HG03097 (cell line): Measurements from ENCODE around the gene KRTAP4-9.
"Not testable (repeated sequence)": the region's sequence is repeated elsewhere in the genome, so short reads cannot be mapped to it uniquely, and the experiment has no call there.

Experiments
- ATAC-seq: cut with Tn5 transposase; IDR thresholded peaks from one replicate; pipeline ENCODE4 v1.9.1; 2021; ENCODE audit not compliant: unreplicated experiment, low FRiP score

The KRTAP4-9 gene

GRCh38 chr17:41096055-41096454 is 9.1 kb upstream of the KRTAP4-9 start:
- ATAC-seq, result no peak

- no peak for ATAC-seq
Measured at GRCh38 chr17:41098042-41098441, 7.1 kb upstream of the KRTAP4-9 start, which contains the start of gene KRTAP4-8. KRTAP4-8 (minus strand) TSS chr17:41098142; CDS start chr17:41098084, 58 bp downstream.

- no peak for ATAC-seq
Measured at GRCh38 chr17:41098481-41098880, 6.7 kb upstream of the KRTAP4-9 start.

GRCh38 chr17:41099682-41100480 is 5.3 kb upstream of the KRTAP4-9 start:
- not testable (repeated sequence) for ATAC-seq

DNA sequence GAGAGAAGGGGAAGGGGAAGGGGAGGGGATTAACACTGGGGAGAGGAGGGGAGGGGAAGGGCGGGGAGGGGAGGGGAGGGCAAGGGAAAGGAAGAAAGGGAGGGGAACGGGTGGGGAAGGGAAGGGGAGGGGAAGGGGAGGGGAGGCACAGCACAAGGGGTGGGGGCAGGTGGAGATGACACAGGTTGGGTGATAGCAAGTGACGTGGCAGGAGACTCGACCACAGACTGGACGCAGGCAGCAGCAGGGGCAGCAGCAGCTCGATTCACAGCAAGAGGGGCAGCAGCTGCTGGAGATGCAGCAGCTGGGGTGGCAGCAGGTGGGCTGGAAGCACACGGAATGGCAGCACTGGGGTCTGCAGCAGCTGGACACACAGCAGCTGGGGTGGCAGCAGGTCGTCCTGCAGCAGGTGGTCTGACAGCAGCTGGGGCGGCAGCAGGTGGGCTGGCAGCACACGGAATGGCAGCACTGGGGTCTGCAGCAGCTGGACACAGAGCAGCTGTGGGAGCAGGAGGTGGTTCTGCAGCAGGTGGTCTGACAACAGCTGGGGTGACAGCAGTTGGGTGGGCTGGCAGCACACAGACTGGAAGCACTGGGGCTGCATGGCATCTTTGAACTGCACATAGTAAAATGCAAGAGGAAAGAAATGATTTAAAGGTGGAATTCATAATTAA is 3.5 kb upstream of the KRTAP4-9 start, which contains the start of gene KRTAP4-16:
Gene KRTAP4-16, minus strand, starts transcription at position 624 of the 674 bp plus-strand sequence. Its CDS starts 0 bp downstream, at position 624.
- ATAC-seq, result no peak

- no peak for ATAC-seq
Measured at GRCh38 chr17:41103896-41104295, 1.3 kb upstream of the KRTAP4-9 start.

- ATAC-seq, result not testable (repeated sequence)
Measured at GRCh38 chr17:41104386-41105038, 677 bp upstream of the KRTAP4-9 start.

- ATAC-seq, result no peak
Measured at GRCh38 chr17:41107941-41108450, 2.8 kb downstream of the KRTAP4-9 start.

DNA sequence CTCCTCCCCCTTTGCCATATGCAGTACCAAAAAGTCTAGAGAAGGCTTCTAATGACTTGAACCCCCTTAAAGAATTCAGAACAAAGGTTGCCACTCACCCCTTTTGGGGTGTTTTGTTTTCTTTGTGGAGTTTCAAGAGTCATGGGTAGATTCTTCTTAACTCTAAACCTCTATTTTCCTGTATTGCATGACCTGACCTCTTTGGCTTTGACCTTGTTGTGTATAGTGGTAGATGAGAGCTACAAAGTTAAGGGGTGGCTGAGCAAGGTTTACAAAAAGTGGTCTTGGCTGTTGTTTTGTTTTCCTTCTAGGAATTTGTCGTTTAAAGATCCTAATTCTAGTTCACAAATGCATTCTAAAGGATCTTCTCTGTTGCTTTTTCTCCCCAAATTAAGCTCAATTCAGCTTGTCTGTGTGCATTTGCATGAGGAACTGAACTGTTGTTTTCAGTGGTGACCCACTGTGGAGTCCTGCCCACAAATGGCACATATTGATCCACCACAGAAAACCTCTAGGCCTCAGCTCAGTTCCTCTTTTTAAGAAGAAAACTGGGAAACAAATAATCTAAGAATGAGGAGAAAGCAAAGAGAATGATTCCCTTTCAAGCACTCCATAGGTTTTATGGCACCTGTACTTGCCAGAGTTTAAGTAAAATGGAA is 3.7 kb downstream of the KRTAP4-9 start:
- not testable (repeated sequence) for ATAC-seq

DNA sequence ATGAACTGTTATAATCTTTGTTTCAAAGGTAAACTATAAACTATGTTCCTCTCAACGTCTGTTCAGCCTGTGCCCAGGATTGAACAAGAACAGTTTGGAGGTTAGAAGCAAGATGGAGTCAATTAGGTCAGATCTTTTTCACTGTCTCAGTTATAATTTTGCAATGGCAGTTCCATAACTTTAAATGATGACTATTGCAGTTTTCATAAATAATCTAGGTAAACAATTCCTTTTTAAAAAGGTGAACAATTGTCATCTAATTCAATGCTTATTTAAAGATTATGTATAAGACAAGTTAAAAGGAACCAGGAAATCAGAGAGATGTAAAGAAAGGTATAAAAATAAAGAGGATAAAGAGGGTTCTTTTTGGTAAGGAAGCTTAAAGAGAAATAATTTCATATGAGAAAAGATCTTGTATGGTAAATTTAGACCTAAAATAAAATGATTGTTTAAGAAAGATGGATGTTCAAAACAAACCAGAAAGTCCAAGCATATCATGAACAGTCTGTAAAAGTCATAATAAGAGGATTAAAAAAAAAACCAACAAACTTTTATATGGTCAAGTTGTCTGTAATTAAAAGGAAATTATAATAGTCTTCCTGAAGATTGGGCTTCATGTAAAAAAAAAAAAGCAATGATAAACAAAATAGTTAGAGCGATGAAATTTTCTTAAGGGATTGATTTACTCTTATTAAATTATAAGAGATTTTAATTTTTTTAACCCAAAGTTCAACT is 6.1 kb downstream of the KRTAP4-9 start:
- ATAC-seq, result no peak

- ATAC-seq, result no peak
Measured at GRCh38 chr17:41116297-41116696, 11.1 kb downstream of the KRTAP4-9 start.

GRCh38 chr17:41117846-41118386 is 12.7 kb downstream of the KRTAP4-9 start, which contains the start of gene KRTAP4-11:
KRTAP4-11 (minus strand) TSS chr17:41118373; CDS start chr17:41118315, 58 bp downstream.
- ATAC-seq, result not testable (repeated sequence)

GRCh38 chr17:41118721-41119120 is 13.5 kb downstream of the KRTAP4-9 start:
- no peak for ATAC-seq

- ATAC-seq, result not testable (repeated sequence)
Measured at GRCh38 chr17:41119696-41120690, 14.8 kb downstream of the KRTAP4-9 start.

GRCh38 chr17:41121742-41122141 is 16.6 kb downstream of the KRTAP4-9 start:
- no peak for ATAC-seq

- ATAC-seq, result not testable (repeated sequence)
Measured at GRCh38 chr17:41123292-41123990, 18.3 kb downstream of the KRTAP4-9 start.

GRCh38 chr17:41123991-41124371 is 18.8 kb downstream of the KRTAP4-9 start, which contains the start of gene KRTAP4-12:
KRTAP4-12 (minus strand) TSS chr17:41124182; CDS start chr17:41124122, 60 bp downstream.
- ATAC-seq, result not testable (repeated sequence)
